Trophoblast cell (in vitro differentiated cells and primary cell): ENCODE results near the gene CALML3.

Experiments
- DNase-seq, 2 donors: peaks; one replicate each; pipeline ENCODE4 v3.0.0-alpha.2; 2016
- H2AFZ ChIP-seq: 2 replicates; pipeline ENCODE4 v1.6.1; 2013; ENCODE audit warnings: low read length, moderate library complexity, mild to moderate bottlenecking; ENCODE audit not compliant: insufficient read depth, poor library complexity
- H2AK5ac ChIP-seq: 2 replicates; pipeline ENCODE4 v1.6.1; 2013; ENCODE audit warnings: mild to moderate bottlenecking, low read length
- H2BK120ac ChIP-seq: 2 replicates; pipeline ENCODE4 v1.6.1; 2013; ENCODE audit warnings: low read length, mild to moderate bottlenecking, moderate library complexity; ENCODE audit not compliant: insufficient read depth, poor library complexity
- H2BK12ac ChIP-seq: 2 replicates; pipeline ENCODE4 v1.6.1; 2013; ENCODE audit warnings: mild to moderate bottlenecking, low read length, moderate library complexity
- H2BK5ac ChIP-seq: 2 replicates; pipeline ENCODE4 v1.6.1; 2013; ENCODE audit warnings: low read length, low read depth, moderate library complexity, mild to moderate bottlenecking; ENCODE audit not compliant: poor library complexity
- H3K14ac ChIP-seq: 2 replicates; pipeline ENCODE4 v1.6.1; 2013; ENCODE audit warnings: mild to moderate bottlenecking, low read length
- H3K18ac ChIP-seq: 2 replicates; pipeline ENCODE4 v1.6.1; 2013; ENCODE audit warnings: mild to moderate bottlenecking, low read length
- H3K23ac ChIP-seq: 2 replicates; pipeline ENCODE4 v1.6.1; 2013; ENCODE audit warnings: low read length
- H3K27ac ChIP-seq: 2 replicates; pipeline ENCODE4 v1.5.1; 2013; ENCODE audit warnings: low read depth, mild to moderate bottlenecking, inconsistent platforms, low read length, moderate library complexity
- H3K27me3 ChIP-seq: 2 replicates; pipeline ENCODE4 v1.6.1; 2013; ENCODE audit warnings: inconsistent platforms, mild to moderate bottlenecking, low read length, moderate library complexity; ENCODE audit not compliant: insufficient read depth
- H3K36me3 ChIP-seq, 2 experiments: 1 replicate in 1 of 2; 2 replicates in 1 of 2; pipeline ENCODE4 v1.6.1; 2013; ENCODE audit warnings: low read length in 2 of 2, mild to moderate bottlenecking in 2 of 2, moderate library complexity in 1 of 2; ENCODE audit not compliant: insufficient read depth in 2 of 2, control insufficient read depth in 1 of 2
- H3K4ac ChIP-seq: 2 replicates; pipeline ENCODE4 v1.6.1; 2013; ENCODE audit warnings: low read depth, mild to moderate bottlenecking, low read length, moderate library complexity
- H3K4me1 ChIP-seq, 2 experiments: 1 replicate in 1 of 2; 2 replicates in 1 of 2; pipeline ENCODE4 v1.6.1; 2013; ENCODE audit warnings: low read length in 2 of 2, mild to moderate bottlenecking in 2 of 2, moderate library complexity in 1 of 2; ENCODE audit not compliant: insufficient read depth in 2 of 2, control insufficient read depth in 1 of 2
- H3K4me2 ChIP-seq: 2 replicates; pipeline ENCODE4 v1.6.1; 2013; ENCODE audit warnings: inconsistent platforms, mild to moderate bottlenecking, low read length, moderate library complexity
- H3K4me3 ChIP-seq: 2 replicates; pipeline ENCODE4 v1.5.1; 2013; ENCODE audit warnings: mild to moderate bottlenecking, low read depth, low read length, inconsistent platforms
- H3K79me1 ChIP-seq: one replicate; pipeline ENCODE4 v1.6.1; 2013; ENCODE audit warnings: low read length
- H3K79me2 ChIP-seq: 2 replicates; pipeline ENCODE4 v1.6.1; 2013; ENCODE audit warnings: low read length, mild to moderate bottlenecking; ENCODE audit not compliant: control insufficient read depth, insufficient read depth, poor library complexity
- H3K9ac ChIP-seq: 2 replicates; pipeline ENCODE4 v1.6.1; 2013; ENCODE audit warnings: mild to moderate bottlenecking, low read length
- H3K9me3 ChIP-seq: 2 replicates; pipeline ENCODE4 v1.6.1; 2013; ENCODE audit warnings: low read depth, mild to moderate bottlenecking, control low read depth, inconsistent platforms, low read length; ENCODE audit not compliant: insufficient read depth
- H4K12ac ChIP-seq: 2 replicates; pipeline ENCODE4 v1.6.1; 2013; ENCODE audit warnings: low read depth, mild to moderate bottlenecking, low read length, moderate library complexity
- H4K8ac ChIP-seq: 2 replicates; pipeline ENCODE4 v1.6.1; 2013; ENCODE audit warnings: low read depth, mild to moderate bottlenecking, low read length, moderate library complexity
- H4K91ac ChIP-seq: one replicate; pipeline ENCODE4 v1.6.1; 2013; ENCODE audit warnings: low read depth, mild to moderate bottlenecking, low read length, moderate library complexity
- WGBS: extraction: QIAGEN DNeasy Blood & Tissue Kit; methylation state at CpG from one replicate; pipeline ENCODE4 v1.1.7; 2013; ENCODE audit warnings: missing lambda C conversion rate; ENCODE audit not compliant: insufficient read length, insufficient coverage; ENCODE audit errors: extremely low coverage; 5-methylcytosine and 5-hydroxymethylcytosine counted together

The CALML3 gene

DNA sequence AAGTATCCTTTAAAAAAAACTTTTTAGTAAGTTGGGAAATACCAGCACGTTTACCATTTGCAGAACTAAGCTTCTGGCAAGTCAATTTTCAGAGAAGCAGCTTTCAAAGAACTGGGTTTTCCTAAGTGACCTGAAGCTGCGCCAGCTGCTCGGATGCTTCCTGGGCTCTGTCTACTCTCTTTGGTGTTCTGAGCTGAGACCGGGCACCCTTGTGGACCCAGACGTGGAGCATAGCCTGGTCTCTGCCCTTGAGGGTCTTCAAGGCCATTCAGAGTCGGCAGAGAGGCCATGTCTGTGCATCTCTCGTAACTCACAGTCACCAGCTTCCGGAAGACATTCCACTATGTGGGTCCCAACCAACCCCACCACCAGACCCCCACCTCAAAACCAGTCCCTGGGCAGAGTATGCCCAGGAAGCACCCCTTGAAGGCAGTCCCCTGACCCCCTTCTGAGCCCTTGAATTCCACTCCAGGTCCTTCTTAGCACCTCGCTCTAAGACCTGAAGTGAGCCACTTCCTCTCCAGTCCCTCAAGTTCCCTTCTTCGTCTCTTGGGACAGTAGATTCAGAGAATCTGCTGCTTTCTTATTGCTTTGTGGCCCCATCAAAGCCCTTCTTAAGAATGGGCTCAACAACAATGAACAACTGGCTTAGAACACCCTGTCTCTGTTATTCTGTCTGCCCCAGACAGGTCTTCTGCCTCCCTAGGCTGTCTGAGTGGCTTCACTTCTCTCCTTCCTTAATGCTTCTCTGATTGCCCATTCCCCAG lies 33.9 kb upstream of the CALML3 start:
- no peak overlapping the region for H3K4me2 ChIP-seq
- no CpG with 5 or more reads among the region's 10 CpGs for WGBS

GRCh38 chr10:5491477-5491876 lies 33.3 kb upstream of the CALML3 start:
- H4K8ac ChIP-seq: no peak overlapping the region
- H3K18ac ChIP-seq: no peak overlapping the region
- no peak overlapping the region for H3K14ac ChIP-seq
- no peak overlapping the region for H3K4me3 ChIP-seq
- DNase-seq: peak in 1 of 2 donors; percentile 41
- no peak overlapping the region for H3K4ac ChIP-seq
- no peak overlapping the region for H2AK5ac ChIP-seq
- H3K9me3 ChIP-seq: peaks cover 1% of the 10 kb centered on the region
- H4K12ac ChIP-seq: no peak overlapping the region
- peaks cover 0 to 4% of the 10 kb centered on the region in 2 experiments for H3K36me3 ChIP-seq
- peak overlapping the region; percentile 16 for H4K91ac ChIP-seq
- H3K4me2 ChIP-seq: no peak overlapping the region
- peaks cover 32% of the 10 kb centered on the region for H3K79me1 ChIP-seq
- H3K23ac ChIP-seq: no peak overlapping the region
- H2BK12ac ChIP-seq: peak overlapping the region; percentile 47
- no peak overlapping the region for H2AFZ ChIP-seq
- H3K27ac ChIP-seq: no peak overlapping the region
- H2BK5ac ChIP-seq: no peak overlapping the region
- peaks cover 27% of the 10 kb centered on the region in 2 experiments for H3K4me1 ChIP-seq
- no peaks in the 10 kb centered on the region for H3K27me3 ChIP-seq
- WGBS: no CpG with 5 or more reads among the region's 7 CpGs
- H3K79me2 ChIP-seq: no peaks in the 10 kb centered on the region
- no peak overlapping the region for H3K9ac ChIP-seq
- peak overlapping the region; percentile 4 for H2BK120ac ChIP-seq

More for the DNA sequence above, 33.9 kb upstream of the CALML3 start:
- H3K4me1 ChIP-seq: peaks cover 25 to 27% of the 10 kb centered on the region in 2 experiments
- no peak overlapping the region for H3K4ac ChIP-seq
- peaks cover 0 to 4% of the 10 kb centered on the region in 2 experiments for H3K36me3 ChIP-seq
- no peak overlapping the region for H4K12ac ChIP-seq
- no peak overlapping the region for H3K18ac ChIP-seq
- no peak overlapping the region for H2AFZ ChIP-seq
- H3K14ac ChIP-seq: peak overlapping the region; percentile 21
- H3K79me1 ChIP-seq: peaks cover 36% of the 10 kb centered on the region
- H4K8ac ChIP-seq: no peak overlapping the region
- H3K9me3 ChIP-seq: peaks cover 1% of the 10 kb centered on the region
- H3K79me2 ChIP-seq: no peaks in the 10 kb centered on the region
- H3K27ac ChIP-seq: no peak overlapping the region
- H2BK12ac ChIP-seq: peak overlapping the region; percentile 47
- H3K27me3 ChIP-seq: no peaks in the 10 kb centered on the region
- no peak overlapping the region for H3K23ac ChIP-seq
- H2AK5ac ChIP-seq: no peak overlapping the region
- no peak overlapping the region for H2BK120ac ChIP-seq
- H2BK5ac ChIP-seq: no peak overlapping the region
- no peak overlapping the region for H3K4me3 ChIP-seq
- no peak for DNase-seq
- no peak overlapping the region for H3K9ac ChIP-seq
- H4K91ac ChIP-seq: peak overlapping the region; percentile 16

- peak overlapping the region; percentile 22 for H3K14ac ChIP-seq
- H2AFZ ChIP-seq: no peak overlapping the region
- H3K18ac ChIP-seq: peak overlapping the region; percentile 17
Measured at GRCh38 chr10:5492322-5492855, 32.4 kb upstream of the CALML3 start.

GRCh38 chr10:5492929-5493576 lies 31.7 kb upstream of the CALML3 start:
- H2AK5ac ChIP-seq: peak overlapping the region; percentile 22
- H3K4me2 ChIP-seq: no peak overlapping the region
- no peak overlapping the region for H3K4ac ChIP-seq
- peak overlapping the region; percentile 17 for H3K18ac ChIP-seq
- peaks cover 5% of the 10 kb centered on the region for H3K9me3 ChIP-seq
- no peaks in the 10 kb centered on the region for H3K79me2 ChIP-seq
- H2BK120ac ChIP-seq: peak overlapping the region; percentile 75
- peak; percentile 36 to 45 for DNase-seq
- H3K9ac ChIP-seq: no peak overlapping the region
- peak overlapping the region; percentile 24 for H2BK12ac ChIP-seq
- H4K91ac ChIP-seq: peak overlapping the region; percentile 60
- no CpG with 5 or more reads among the region's 13 CpGs for WGBS
- H3K27ac ChIP-seq: peak overlapping the region; percentile 9
- H4K12ac ChIP-seq: no peak overlapping the region
- H2BK5ac ChIP-seq: peak overlapping the region; percentile 2
- no peak overlapping the region for H3K23ac ChIP-seq
- no peak overlapping the region for H3K4me3 ChIP-seq
- H2AFZ ChIP-seq: no peak overlapping the region
- H3K36me3 ChIP-seq: peaks cover 0 to 4% of the 10 kb centered on the region in 2 experiments
- peaks cover 27% of the 10 kb centered on the region for H3K79me1 ChIP-seq
- peak overlapping the region; percentile 22 for H3K14ac ChIP-seq
- H3K27me3 ChIP-seq: no peaks in the 10 kb centered on the region
- H4K8ac ChIP-seq: peak overlapping the region; percentile 56
- H3K4me1 ChIP-seq: peaks cover 22 to 24% of the 10 kb centered on the region in 2 experiments

More at GRCh38 chr10:5492322-5492855, 32.4 kb upstream of the CALML3 start:
- peak; percentile 69 to 83 for DNase-seq
- peak overlapping the region; percentile 73 for H2AK5ac ChIP-seq
- peak overlapping the region; percentile 24 for H2BK12ac ChIP-seq
- H3K9ac ChIP-seq: no peak overlapping the region
- H4K8ac ChIP-seq: no peak overlapping the region
- peaks cover 0 to 4% of the 10 kb centered on the region in 2 experiments for H3K36me3 ChIP-seq
- H3K4ac ChIP-seq: no peak overlapping the region
- peaks cover 30% of the 10 kb centered on the region for H3K79me1 ChIP-seq
- no peak overlapping the region for H4K12ac ChIP-seq
- no peaks in the 10 kb centered on the region for H3K27me3 ChIP-seq
- no peak overlapping the region for H3K4me2 ChIP-seq
- H3K4me1 ChIP-seq: peaks cover 22 to 27% of the 10 kb centered on the region in 2 experiments
- no peaks in the 10 kb centered on the region for H3K79me2 ChIP-seq
- H3K23ac ChIP-seq: no peak overlapping the region
- peak overlapping the region; percentile 15 for H2BK5ac ChIP-seq
- peaks cover 5% of the 10 kb centered on the region for H3K9me3 ChIP-seq
- peak overlapping the region; percentile 60 for H4K91ac ChIP-seq
- H3K4me3 ChIP-seq: no peak overlapping the region
- H3K27ac ChIP-seq: no peak overlapping the region
- peak overlapping the region; percentile 75 for H2BK120ac ChIP-seq
- no CpG with 5 or more reads among the region's 4 CpGs for WGBS
